HepG2 (cell line): ENCODE data around the gene CCDC57. TPM values are rescaled to one million over a fixed set of nuclear protein-coding genes. Genes with fewer than 3 reads are reported as not detected.

Source experiments
- ATAC-seq: fragments of 200-7000 bp; cut with Tn5 transposase; 3 replicates; pipeline ENCODE4 v1.9.1; 2020; ENCODE audit warnings: mild to moderate bottlenecking, moderate library complexity
- BruUV-seq: library from RNA; stranded (reverse); fragments of 400-500 nt; replicated peaks from 2 replicates; lab custom pipeline; 2021; lab: Mats Ljungman, UMichigan
- CTCF ChIA-PET: fragments of 300-600 bp; formaldehyde crosslinking; extraction: SDS; loops from one replicate; lab custom pipeline; 2021; ENCODE audit warnings: low total read pairs, inconsistent platforms, low intra/inter-chr PET ratio; lab: Yijun Ruan, JAX
- POLR2A ChIA-PET: fragments of 350-600 bp; sonication (Branson Sonifier 250); formaldehyde crosslinking; loops from one replicate; lab custom pipeline; 2020; ENCODE audit warnings: antibody characterized with exemption, inconsistent platforms; lab: Yijun Ruan, JAX
- DNase-seq: peaks from one replicate; pipeline ENCODE4 v3.0.0-alpha.2; 2015; ENCODE audit warnings: low spot score
- FAIRE-seq: peaks from 3 replicates; lab custom pipeline; 2011; peaks lifted over from hg19 to GRCh38; lab: Jason Lieb, UNC
- H2AFZ ChIP-seq: one replicate; pipeline ENCODE4 v1.6.1; 2011; ENCODE audit warnings: low read length, inconsistent platforms
- H3K27ac ChIP-seq: fragments of 300-600 bp; 3 replicates; pipeline ENCODE4 v1.8.0; 2011; ENCODE audit warnings: mixed run types, mild to moderate bottlenecking, mixed read lengths, low read length, inconsistent platforms; ENCODE audit not compliant: insufficient read depth; ENCODE audit errors: extremely low read length
- H3K27me3 ChIP-seq, 2 experiments: fragments of 200-600 bp in 1 of 2; 2 replicates in 1 of 2; 3 replicates in 1 of 2; pipeline versions ENCODE4 v1.6.0 to v1.8.0; 2011; ENCODE audit warnings: low read length in 2 of 2, mild to moderate bottlenecking in 2 of 2, moderate library complexity in 2 of 2, inconsistent platforms in 1 of 2; ENCODE audit not compliant: insufficient read depth in 2 of 2, control insufficient read depth in 1 of 2
- H3K36me3 ChIP-seq, 2 experiments: fragments of 200-600 bp in 1 of 2; replicated peaks in 1 of 2; 2 replicates in 1 of 2; 3 replicates in 1 of 2; pipeline versions ENCODE4 v1.5.1 to v1.8.0; 2011; ENCODE audit warnings: low read length in 2 of 2, inconsistent platforms in 1 of 2; ENCODE audit not compliant: insufficient read depth in 2 of 2, control insufficient read depth in 1 of 2
- H3K4me1 ChIP-seq: 2 replicates; pipeline ENCODE4 v1.5.1; 2012; ENCODE audit warnings: low read length, inconsistent platforms; ENCODE audit not compliant: insufficient read depth
- H3K4me2 ChIP-seq: 2 replicates; pipeline ENCODE4 v1.6.0; 2011; ENCODE audit warnings: low read depth, low read length, inconsistent platforms
- H3K4me3 ChIP-seq, 3 experiments: fragments of 200-600 bp in 1 of 3; sonication (generic), shearing (Covaris generic) in 1 of 3; replicated peaks in 1 of 3; 2 replicates each; pipeline ENCODE4 v1.5.1; 2011 to 2016; ENCODE audit warnings: low read length in 3 of 3, inconsistent platforms in 2 of 3, low read depth in 2 of 3, mild to moderate bottlenecking in 2 of 3, control low read depth in 1 of 3, mixed read lengths in 1 of 3; ENCODE audit not compliant: insufficient read depth in 1 of 3
- H3K79me2 ChIP-seq: one replicate; pipeline ENCODE4 v1.6.1; 2011; ENCODE audit warnings: low read length, inconsistent platforms; ENCODE audit not compliant: insufficient read depth
- H3K9ac ChIP-seq: 2 replicates; pipeline ENCODE4 v1.6.0; 2011; ENCODE audit warnings: mild to moderate bottlenecking, low read depth, low read length, inconsistent platforms; ENCODE audit not compliant: insufficient read depth
- H3K9me3 ChIP-seq: 2 replicates; pipeline ENCODE4 v1.5.1; 2012; ENCODE audit warnings: mild to moderate bottlenecking, low read length
- H4K20me1 ChIP-seq: 2 replicates; pipeline ENCODE4 v1.6.0; 2011; ENCODE audit warnings: inconsistent platforms, mild to moderate bottlenecking, low read length, moderate library complexity; ENCODE audit not compliant: insufficient read depth
- FOXK2 ChIP-seq: fragments of 450-650 bp; IDR thresholded peaks from 2 replicates; pipeline ENCODE4 v1.6.1; 2016
- ZBTB7A ChIP-seq: sonication (generic); formaldehyde crosslinking; IDR thresholded peaks from 2 replicates; pipeline ENCODE4 v1.8.0; 2022; ENCODE audit warnings: mild to moderate bottlenecking, missing genetic modification reagents
- ZC3H13 ChIP-seq: sonication (generic); formaldehyde crosslinking; IDR thresholded peaks from 2 replicates; pipeline ENCODE4 v1.8.1; 2023; ENCODE audit warnings: mild to moderate bottlenecking, missing genetic modification reagents, moderate library complexity
- WGBS: methylation state at CpG from one replicate; pipeline ENCODE4 v1.1.6; 2017; ENCODE audit warnings: low lambda C conversion rate; 5-methylcytosine and 5-hydroxymethylcytosine counted together
- in situ Hi-C: cut with HindIII; loops from 2 replicates; pipeline ENCODE4 v1.10.0; 2017; ENCODE audit warnings: low pct_unique_long_range_greater_than_20kb; ENCODE audit not compliant: extremely low pct_ligation_motif_present
- intact Hi-C: fragments of 100-400 bp; cut with micrococcal nuclease; formaldehyde crosslinking; loops from one replicate; pipeline ENCODE4 v1.10.0; 2022; ENCODE audit not compliant: unreplicated experiment
- polyA plus RNA-seq, 8 experiments: library from polyadenylated mRNA; depleted of rRNA in 3 of 8; stranded (reverse) in 7 of 8; unstranded in 1 of 8; fragments of >200 nt; fragmentation: Illumina TruSeq in 4 of 8; extraction: Trizol in 4 of 8; gene quantifications; 2 replicates each; pipeline versions ENCODE4 v1.2.1 to v1.2.3, GENCODE V29; 2011 to 2016; ENCODE audit warnings: low read depth in 4 of 8, missing spikeins in 1 of 8, mixed read lengths in 1 of 8; ENCODE audit not compliant: insufficient read depth in 1 of 8
- total RNA-seq, 5 experiments: library from RNA; depleted of rRNA; stranded (reverse); fragments of >200 nt; fragmentation: Illumina TruSeq; extraction: Trizol; gene quantifications; 2 replicates each; pipeline ENCODE4 v1.2.3, GENCODE V29; 2016; ENCODE audit warnings: low read depth in 1 of 5
- TF ChIP-seq, protein P1 (sequence below): sonication (generic); formaldehyde crosslinking; IDR thresholded peaks from 2 replicates; pipeline ENCODE4 v1.5.0; 2020; ENCODE audit warnings: mild to moderate bottlenecking, missing genetic modification reagents, borderline replicate concordance
- TF ChIP-seq, protein P2 (sequence below): sonication (generic); formaldehyde crosslinking; IDR thresholded peaks from 2 replicates; pipeline ENCODE4 v1.5.1; 2020; ENCODE audit warnings: missing genetic modification reagents, mild to moderate bottlenecking, borderline replicate concordance
- TF ChIP-seq, protein P3 (sequence below): sonication (generic); formaldehyde crosslinking; IDR thresholded peaks from 2 replicates; pipeline ENCODE4 v1.4.0; 2020; ENCODE audit warnings: missing genetic modification reagents

Gene CCDC57
- total and polyA plus RNA-seq, 2 of the 13 experiments (the other 11 are each of a cell fraction or from before 2014, with no cell fraction given) = 59.3 to 59.9 TPM

DNA sequence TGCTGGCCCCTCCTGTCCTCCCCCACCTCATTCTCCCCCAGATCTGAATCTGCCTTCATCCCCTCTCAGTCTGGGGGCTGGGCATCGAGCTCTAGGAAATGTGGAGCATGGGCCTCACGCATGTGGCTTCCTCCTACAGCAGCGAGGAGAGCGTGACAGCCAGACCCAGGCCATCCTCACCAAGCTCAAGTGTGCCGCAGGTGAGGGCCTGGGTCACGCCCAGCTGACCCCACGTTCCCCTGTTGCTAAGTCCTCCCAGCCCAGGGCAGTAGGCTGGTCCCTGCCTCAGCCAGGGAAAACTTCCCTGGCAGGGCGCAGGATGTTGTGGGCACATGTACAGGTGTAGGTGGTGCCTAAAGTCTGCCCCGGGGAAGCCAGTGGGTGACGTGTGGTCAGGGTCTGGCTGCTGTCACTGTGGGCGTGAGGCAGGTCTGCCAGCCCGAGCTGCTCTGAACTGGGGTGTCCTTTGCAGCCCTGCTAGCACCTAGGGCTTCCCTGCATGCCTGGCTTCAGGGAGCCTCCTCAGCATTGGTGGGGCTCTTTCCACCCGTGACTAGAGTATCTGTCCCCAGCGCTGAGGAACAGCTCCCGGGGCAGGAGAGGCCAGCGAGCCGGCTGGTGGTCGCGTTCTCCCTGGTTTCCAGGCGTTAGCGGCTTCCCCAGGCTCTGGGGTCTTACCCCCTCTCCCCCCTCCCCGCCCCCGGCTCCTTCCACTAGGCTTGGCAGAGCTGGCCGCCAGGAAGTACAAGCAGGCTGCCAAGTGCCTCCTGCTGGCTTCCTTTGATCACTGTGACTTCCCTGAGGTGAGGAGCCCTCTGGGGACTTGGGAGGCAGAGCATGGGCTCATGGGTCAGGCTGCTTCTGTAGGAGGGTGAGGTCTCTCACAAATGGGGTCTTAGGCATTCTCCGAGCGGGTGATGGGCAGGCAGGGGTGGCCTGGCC is 157.3 kb downstream of the CCDC57 start (continued):
- TF ChIP-seq, protein P1, sequence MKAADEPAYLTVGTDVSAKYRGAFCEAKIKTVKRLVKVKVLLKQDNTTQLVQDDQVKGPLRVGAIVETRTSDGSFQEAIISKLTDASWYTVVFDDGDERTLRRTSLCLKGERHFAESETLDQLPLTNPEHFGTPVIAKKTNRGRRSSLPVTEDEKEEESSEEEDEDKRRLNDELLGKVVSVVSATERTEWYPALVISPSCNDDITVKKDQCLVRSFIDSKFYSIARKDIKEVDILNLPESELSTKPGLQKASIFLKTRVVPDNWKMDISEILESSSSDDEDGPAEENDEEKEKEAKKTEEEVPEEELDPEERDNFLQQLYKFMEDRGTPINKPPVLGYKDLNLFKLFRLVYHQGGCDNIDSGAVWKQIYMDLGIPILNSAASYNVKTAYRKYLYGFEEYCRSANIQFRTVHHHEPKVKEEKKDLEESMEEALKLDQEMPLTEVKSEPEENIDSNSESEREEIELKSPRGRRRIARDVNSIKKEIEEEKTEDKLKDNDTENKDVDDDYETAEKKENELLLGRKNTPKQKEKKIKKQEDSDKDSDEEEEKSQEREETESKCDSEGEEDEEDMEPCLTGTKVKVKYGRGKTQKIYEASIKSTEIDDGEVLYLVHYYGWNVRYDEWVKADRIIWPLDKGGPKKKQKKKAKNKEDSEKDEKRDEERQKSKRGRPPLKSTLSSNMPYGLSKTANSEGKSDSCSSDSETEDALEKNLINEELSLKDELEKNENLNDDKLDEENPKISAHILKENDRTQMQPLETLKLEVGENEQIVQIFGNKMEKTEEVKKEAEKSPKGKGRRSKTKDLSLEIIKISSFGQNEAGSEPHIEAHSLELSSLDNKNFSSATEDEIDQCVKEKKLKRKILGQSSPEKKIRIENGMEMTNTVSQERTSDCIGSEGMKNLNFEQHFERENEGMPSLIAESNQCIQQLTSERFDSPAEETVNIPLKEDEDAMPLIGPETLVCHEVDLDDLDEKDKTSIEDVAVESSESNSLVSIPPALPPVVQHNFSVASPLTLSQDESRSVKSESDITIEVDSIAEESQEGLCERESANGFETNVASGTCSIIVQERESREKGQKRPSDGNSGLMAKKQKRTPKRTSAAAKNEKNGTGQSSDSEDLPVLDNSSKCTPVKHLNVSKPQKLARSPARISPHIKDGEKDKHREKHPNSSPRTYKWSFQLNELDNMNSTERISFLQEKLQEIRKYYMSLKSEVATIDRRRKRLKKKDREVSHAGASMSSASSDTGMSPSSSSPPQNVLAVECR (CRISPR knock-in tag) = 0 out of 2 replicates have a peak, but pooled peaks have one; percentile 34
- TF ChIP-seq ZC3H13 (0 out of 2 replicates have a peak, but pooled peaks have one; percentile 7), FOXK2 (no peak)
- TF ChIP-seq, all 625 proteins: peak for 7

GRCh38 chr17:82054351-82055022 is 158.2 kb downstream of the CCDC57 start:
- H3K79me2 ChIP-seq = peaks cover 32% of the 10 kb centered on the region
- H3K4me1 ChIP-seq = peaks cover 60% of the 10 kb centered on the region
- in situ Hi-C loops = no loop called here
- FAIRE-seq = no peak
- no peak overlapping the region for H3K4me2 ChIP-seq
- H3K36me3 ChIP-seq = peaks cover 27 to 42% of the 10 kb centered on the region in 2 experiments
- ChIA-PET POLR2A (interaction anchor here (0.9 to 1.6 kb wide), 3 partner anchors 9 to 17 kb away, joined by 3 read pairs; partner anchors contain the start of gene DCXR), CTCF (no interaction called here)
- no peak overlapping the region for H3K9ac ChIP-seq
- no peak overlapping the region for H2AFZ ChIP-seq
- intact Hi-C loops = loop anchor here (5.0 kb wide), 1 partner anchor 43 kb away; the partner anchor contains the start of gene FASN
- H3K27ac ChIP-seq = no peak overlapping the region
- H3K4me3 ChIP-seq = no peak overlapping the region
- no peaks in the 10 kb centered on the region; the same call in 1 of the 2 replicates for H4K20me1 ChIP-seq
- no peak for DNase-seq
- 93% methylated on average over 37 of the region's 38 CpGs for WGBS
- ATAC-seq = no peak
- BruUV-seq = no TSS peak
- H3K27me3 ChIP-seq = no peaks in the 10 kb centered on the region; a peak in 2 of 5 replicates
- no peaks in the 10 kb centered on the region for H3K9me3 ChIP-seq
- TF ChIP-seq, protein P2, sequence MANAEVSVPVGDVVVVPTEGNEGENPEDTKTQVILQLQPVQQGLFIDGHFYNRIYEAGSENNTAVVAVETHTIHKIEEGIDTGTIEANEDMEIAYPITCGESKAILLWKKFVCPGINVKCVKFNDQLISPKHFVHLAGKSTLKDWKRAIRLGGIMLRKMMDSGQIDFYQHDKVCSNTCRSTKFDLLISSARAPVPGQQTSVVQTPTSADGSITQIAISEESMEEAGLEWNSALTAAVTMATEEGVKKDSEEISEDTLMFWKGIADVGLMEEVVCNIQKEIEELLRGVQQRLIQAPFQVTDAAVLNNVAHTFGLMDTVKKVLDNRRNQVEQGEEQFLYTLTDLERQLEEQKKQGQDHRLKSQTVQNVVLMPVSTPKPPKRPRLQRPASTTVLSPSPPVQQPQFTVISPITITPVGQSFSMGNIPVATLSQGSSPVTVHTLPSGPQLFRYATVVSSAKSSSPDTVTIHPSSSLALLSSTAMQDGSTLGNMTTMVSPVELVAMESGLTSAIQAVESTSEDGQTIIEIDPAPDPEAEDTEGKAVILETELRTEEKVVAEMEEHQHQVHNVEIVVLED (CRISPR knock-in tag) = no peak
- TF ChIP-seq, protein P3, sequence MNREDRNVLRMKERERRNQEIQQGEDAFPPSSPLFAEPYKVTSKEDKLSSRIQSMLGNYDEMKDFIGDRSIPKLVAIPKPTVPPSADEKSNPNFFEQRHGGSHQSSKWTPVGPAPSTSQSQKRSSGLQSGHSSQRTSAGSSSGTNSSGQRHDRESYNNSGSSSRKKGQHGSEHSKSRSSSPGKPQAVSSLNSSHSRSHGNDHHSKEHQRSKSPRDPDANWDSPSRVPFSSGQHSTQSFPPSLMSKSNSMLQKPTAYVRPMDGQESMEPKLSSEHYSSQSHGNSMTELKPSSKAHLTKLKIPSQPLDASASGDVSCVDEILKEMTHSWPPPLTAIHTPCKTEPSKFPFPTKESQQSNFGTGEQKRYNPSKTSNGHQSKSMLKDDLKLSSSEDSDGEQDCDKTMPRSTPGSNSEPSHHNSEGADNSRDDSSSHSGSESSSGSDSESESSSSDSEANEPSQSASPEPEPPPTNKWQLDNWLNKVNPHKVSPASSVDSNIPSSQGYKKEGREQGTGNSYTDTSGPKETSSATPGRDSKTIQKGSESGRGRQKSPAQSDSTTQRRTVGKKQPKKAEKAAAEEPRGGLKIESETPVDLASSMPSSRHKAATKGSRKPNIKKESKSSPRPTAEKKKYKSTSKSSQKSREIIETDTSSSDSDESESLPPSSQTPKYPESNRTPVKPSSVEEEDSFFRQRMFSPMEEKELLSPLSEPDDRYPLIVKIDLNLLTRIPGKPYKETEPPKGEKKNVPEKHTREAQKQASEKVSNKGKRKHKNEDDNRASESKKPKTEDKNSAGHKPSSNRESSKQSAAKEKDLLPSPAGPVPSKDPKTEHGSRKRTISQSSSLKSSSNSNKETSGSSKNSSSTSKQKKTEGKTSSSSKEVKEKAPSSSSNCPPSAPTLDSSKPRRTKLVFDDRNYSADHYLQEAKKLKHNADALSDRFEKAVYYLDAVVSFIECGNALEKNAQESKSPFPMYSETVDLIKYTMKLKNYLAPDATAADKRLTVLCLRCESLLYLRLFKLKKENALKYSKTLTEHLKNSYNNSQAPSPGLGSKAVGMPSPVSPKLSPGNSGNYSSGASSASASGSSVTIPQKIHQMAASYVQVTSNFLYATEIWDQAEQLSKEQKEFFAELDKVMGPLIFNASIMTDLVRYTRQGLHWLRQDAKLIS = no peak
- no peak for TF ChIP-seq ZBTB7A (CRISPR knock-in tag)
